HG03354 (cell line): ENCODE results near the gene NEK8.
A peak's percentile ranks its signal among the peaks of the same experiment; 100 is the strongest.

Experiments
- ATAC-seq: cut with Tn5 transposase; IDR thresholded peaks from one replicate; pipeline ENCODE4 v1.9.1; 2021; ENCODE audit warnings: mild to moderate bottlenecking; ENCODE audit not compliant: unreplicated experiment, poor library complexity, severe bottlenecking

The NEK8 gene

GRCh38 chr17:28741358-28742349 is 13.1 kb downstream of the NEK8 start:
- ATAC-seq: no peak

GRCh38 chr17:28743243-28744103 is 14.9 kb downstream of the NEK8 start, which contains the start of gene TRAF4:
TRAF4 (plus strand) TSS chr17:28744011; CDS start chr17:28744113, 102 bp downstream.
- peak; percentile 64 for ATAC-seq

GRCh38 chr17:28744104-28744971 is 15.8 kb downstream of the NEK8 start:
- ATAC-seq: peak; percentile 36

- no peak for ATAC-seq
Measured at GRCh38 chr17:28744972-28745785, 16.6 kb downstream of the NEK8 start.

DNA sequence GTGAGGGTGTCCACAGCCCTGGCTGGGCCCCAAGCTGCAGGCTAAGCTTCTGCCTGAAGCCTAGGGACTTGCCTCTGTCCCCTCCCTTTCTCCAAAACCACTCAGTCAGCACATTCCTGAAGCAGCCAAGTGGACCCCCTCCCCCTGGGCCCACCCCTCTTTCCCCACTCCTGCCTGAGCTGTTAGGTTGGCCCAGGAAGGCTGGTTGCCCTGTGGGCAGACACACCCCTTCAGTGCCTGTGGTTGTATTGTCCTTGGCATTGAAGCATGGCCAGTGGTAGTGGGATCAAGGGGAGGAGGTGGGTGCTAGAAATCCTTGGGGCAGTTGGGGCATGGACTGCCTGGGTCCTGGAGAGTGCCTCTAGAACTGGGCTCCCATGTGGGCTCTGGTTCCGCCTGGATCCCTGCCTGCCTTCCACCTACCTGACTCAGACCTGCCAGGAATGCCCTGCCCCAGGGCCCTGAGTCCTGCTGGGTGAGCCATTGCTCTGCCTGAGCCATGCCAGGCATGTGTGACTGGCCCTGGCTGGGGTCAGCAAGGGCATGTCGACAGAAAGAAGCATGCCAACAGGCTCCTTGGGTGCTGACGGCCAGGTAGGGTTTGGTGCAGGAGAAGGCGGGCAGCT is 17.3 kb downstream of the NEK8 start:
- no peak for ATAC-seq

DNA sequence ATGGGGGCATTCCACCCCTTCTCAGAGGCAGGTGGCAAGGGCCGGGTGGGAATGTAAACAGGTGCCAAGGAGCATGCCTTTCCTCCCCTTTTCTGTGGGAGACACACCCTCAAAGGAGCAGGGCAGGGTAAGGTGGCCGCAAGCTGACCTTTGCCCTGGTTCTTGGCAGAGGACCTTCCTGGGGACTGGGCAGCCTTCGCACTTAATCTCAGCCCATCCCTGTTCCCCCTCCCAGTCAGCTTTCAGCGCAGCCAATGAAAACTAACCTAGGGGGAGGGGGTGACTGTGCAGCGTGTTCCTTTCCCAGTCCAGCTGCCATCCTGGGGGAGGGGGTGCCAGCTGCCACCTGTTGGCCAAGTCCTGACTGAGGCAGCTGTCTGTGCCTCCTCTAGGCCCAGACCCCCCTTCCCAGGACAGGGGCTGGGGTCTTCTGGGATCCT is 18.0 kb downstream of the NEK8 start:
- ATAC-seq: no peak

DNA sequence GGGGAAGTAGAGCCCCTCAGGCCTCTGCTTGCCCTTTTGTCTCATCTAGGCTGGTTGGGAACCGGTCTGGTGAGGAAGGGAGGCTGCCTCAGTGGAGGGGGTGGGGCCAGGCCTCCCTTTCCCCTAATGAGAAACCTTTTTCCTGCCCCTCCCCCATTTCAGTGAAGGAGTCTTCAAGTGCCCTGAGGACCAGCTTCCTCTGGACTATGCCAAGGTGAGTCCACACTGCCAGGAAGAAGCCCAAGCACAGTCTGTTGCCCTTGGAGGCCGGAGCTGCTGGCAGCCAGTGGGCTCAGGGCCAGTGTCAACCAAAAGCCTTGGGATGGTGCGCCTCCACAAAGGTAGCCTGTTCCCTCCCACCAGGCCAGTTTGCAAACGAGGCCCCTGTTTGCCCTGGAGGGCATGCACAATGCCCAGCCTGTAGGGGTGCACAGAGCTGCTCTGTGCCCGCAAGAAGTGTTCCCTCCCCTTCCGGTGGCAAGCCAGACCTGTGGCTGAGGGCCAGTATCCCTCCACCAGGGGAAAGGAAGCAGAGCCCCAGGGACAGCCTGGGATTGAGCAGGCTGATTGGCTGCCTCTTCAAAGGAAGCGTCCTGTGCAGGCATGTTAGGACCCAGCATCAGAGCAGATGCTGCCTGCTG is 18.6 kb downstream of the NEK8 start:
- no peak for ATAC-seq

- ATAC-seq: no peak
Measured at GRCh38 chr17:28747801-28748750, 19.5 kb downstream of the NEK8 start.

DNA sequence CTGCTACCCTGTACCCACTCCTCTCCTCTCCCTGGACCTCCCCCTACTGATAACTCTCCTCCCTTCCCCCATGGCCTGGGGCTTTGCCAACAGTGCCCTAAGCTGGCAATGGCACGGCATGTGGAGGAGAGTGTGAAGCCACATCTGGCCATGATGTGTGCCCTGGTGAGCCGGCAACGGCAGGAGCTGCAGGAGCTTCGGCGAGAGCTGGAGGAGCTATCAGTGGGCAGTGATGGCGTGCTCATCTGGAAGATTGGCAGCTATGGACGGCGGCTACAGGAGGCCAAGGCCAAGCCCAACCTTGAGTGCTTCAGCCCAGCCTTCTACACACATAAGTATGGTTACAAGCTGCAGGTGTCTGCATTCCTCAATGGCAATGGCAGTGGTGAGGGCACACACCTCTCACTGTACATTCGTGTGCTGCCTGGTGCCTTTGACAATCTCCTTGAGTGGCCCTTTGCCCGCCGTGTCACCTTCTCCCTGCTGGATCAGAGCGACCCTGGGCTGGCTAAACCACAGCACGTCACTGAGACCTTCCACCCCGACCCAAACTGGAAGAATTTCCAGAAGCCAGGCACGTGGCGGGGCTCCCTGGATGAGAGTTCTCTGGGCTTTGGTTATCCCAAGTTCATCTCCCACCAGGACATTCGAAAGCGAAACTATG is 20.4 kb downstream of the NEK8 start:
- no peak for ATAC-seq

GRCh38 chr17:28749516-28750177 is 21.1 kb downstream of the NEK8 start:
- ATAC-seq: no peak

DNA sequence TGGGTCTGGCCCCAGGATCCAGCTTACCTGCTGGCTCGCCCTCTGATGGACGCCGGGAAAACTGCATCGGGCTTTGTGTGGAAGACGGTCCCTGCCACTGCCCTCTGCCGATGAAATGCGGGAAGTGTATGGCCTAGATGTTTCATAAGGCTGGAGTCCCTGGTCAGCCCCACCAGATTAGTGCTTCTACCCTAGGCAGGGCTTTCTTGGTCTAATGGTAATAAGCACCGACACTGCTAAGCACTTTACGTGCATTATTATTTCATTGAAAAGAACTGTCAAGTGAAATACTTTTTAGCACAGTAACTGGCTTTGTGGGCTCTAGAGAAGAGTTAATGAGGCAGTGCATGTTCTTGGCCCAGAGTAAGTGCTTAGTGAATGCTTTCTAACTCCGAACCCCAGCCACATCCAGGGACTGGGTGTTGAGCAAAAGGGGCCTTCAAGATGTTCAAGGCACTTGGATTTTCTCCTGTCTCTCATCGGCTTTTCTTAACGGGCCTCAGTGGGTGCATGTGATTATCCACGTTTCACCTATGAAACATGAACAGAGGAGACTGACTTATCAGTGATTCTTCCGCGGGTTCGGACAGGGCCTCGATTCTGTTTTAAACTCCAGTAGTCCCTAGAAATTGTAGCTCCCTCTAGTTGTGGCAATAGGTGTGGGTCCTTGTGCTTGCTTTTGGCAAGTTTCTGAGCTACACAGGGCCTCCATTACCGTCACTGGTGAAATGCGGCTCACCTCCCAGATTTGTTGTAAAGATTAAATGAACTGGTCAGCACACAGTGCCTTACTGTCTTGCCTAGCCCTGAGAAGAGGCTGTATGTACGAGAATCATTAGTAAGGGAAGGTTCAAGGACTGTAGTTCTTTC is 21.8 kb downstream of the NEK8 start:
- ATAC-seq: peak; percentile 77

GRCh38 chr17:28751600-28752366 is 23.2 kb downstream of the NEK8 start:
- ATAC-seq: no peak

GRCh38 chr17:28755486-28755885 is 26.9 kb downstream of the NEK8 start:
- no peak for ATAC-seq
